ENCODE data around the gene ZBTB32.

ZBTB32 gene

GRCh38 chr19:35742121-35742724, 37.9 kb downstream of the ZBTB32 start, which contains the start of gene IGFLR1:
Gene IGFLR1 (minus strand): TSS chr19:35742452. CDS start chr19:35741180, 1,272 bp downstream.
- Histone ChIP-seq H3K27me3 (ENCODE audit: insufficient read depth, low read length) (no peaks in the 10 kb centered on the region), H3K9ac (ENCODE audit: low read depth, low read length) (no peak within 1 kb of the TSS; the same call in 1 of the 2 replicates), H3K4me3 (ENCODE audit: low read length) (peak within 1 kb of the TSS; percentile 80), H3K9me3 (ENCODE audit: insufficient read depth, low read depth, low read length) (no peaks in the 10 kb centered on the region), H3K36me3 (ENCODE audit: insufficient read depth, low read depth, low read length) (peaks cover 19% of the 10 kb centered on the region), H3K27ac (ENCODE audit: low read length) (no peak within 1 kb of the TSS), H3K4me1 (ENCODE audit: insufficient read depth, low read length) (peaks cover 3% of the 10 kb centered on the region; the same call in 1 of the 2 replicates)

- H3K4me3 ChIP-seq (ENCODE audit: low read length) = peak overlapping the region; percentile 83
- peaks cover 4% of the 10 kb centered on the region for H3K36me3 ChIP-seq (ENCODE audit: insufficient read depth, low read depth, low read length)
- peak overlapping the region; percentile 97; the same call in 1 of the 2 replicates for H3K9ac ChIP-seq (ENCODE audit: low read depth, low read length)
- no peak overlapping the region for H3K27ac ChIP-seq (ENCODE audit: low read length)
- H3K27me3 ChIP-seq (ENCODE audit: insufficient read depth, low read length) = no peaks in the 10 kb centered on the region
- peaks cover 3% of the 10 kb centered on the region; the same call in 1 of the 2 replicates for H3K4me1 ChIP-seq (ENCODE audit: insufficient read depth, low read length)
- no peaks in the 10 kb centered on the region for H3K9me3 ChIP-seq (ENCODE audit: insufficient read depth, low read depth, low read length)
Measured at GRCh38 chr19:35743640-35744429, 39.5 kb downstream of the ZBTB32 start.

- H3K27me3 ChIP-seq (ENCODE audit: insufficient read depth, low read length) = no peaks in the 10 kb centered on the region
- H3K4me3 ChIP-seq (ENCODE audit: low read length) = peak overlapping the region; percentile 83
- H3K9ac ChIP-seq (ENCODE audit: low read depth, low read length) = peak overlapping the region; percentile 97; the same call in 1 of the 2 replicates
- peak overlapping the region; percentile 94 for H3K27ac ChIP-seq (ENCODE audit: low read length)
- H3K9me3 ChIP-seq (ENCODE audit: insufficient read depth, low read depth, low read length) = no peaks in the 10 kb centered on the region
- H3K4me1 ChIP-seq (ENCODE audit: insufficient read depth, low read length) = peaks cover 3% of the 10 kb centered on the region; the same call in 1 of the 2 replicates
- H3K36me3 ChIP-seq (ENCODE audit: insufficient read depth, low read depth, low read length) = no peaks in the 10 kb centered on the region
Measured at GRCh38 chr19:35744430-35745327, 40.3 kb downstream of the ZBTB32 start.

- Histone ChIP-seq H3K27me3 (ENCODE audit: insufficient read depth, low read length) (no peaks in the 10 kb centered on the region), H3K9me3 (ENCODE audit: insufficient read depth, low read depth, low read length) (no peaks in the 10 kb centered on the region), H3K4me1 (ENCODE audit: insufficient read depth, low read length) (peaks cover 3% of the 10 kb centered on the region; the same call in 1 of the 2 replicates), H3K4me3 (ENCODE audit: low read length) (peak within 1 kb of the TSS; percentile 83), H3K36me3 (ENCODE audit: insufficient read depth, low read depth, low read length) (no peaks in the 10 kb centered on the region), H3K27ac (ENCODE audit: low read length) (peak within 1 kb of the TSS; percentile 94), H3K9ac (ENCODE audit: low read depth, low read length) (peak within 1 kb of the TSS; percentile 97; the same call in 1 of the 2 replicates)
Measured at GRCh38 chr19:35745328-35746086, 41.1 kb downstream of the ZBTB32 start, which contains the start of the genes PSENEN and U2AF1L4. Gene PSENEN (plus strand): TSS chr19:35745651. CDS start chr19:35745931, 280 bp downstream. Gene U2AF1L4 (minus strand): TSS chr19:35745418. CDS start chr19:35745391, 27 bp downstream.

- Histone ChIP-seq H3K9me3 (ENCODE audit: insufficient read depth, low read depth, low read length) (no peaks in the 10 kb centered on the region), H3K4me1 (ENCODE audit: insufficient read depth, low read length) (peaks cover 3% of the 10 kb centered on the region; the same call in 1 of the 2 replicates), H3K36me3 (ENCODE audit: insufficient read depth, low read depth, low read length) (no peaks in the 10 kb centered on the region), H3K27me3 (ENCODE audit: insufficient read depth, low read length) (no peaks in the 10 kb centered on the region), H3K9ac (ENCODE audit: low read depth, low read length) (peak overlapping the region; percentile 97; the same call in 1 of the 2 replicates), H3K27ac (ENCODE audit: low read length) (peak overlapping the region; percentile 65), H3K4me3 (ENCODE audit: low read length) (peak overlapping the region; percentile 83)
Measured at GRCh38 chr19:35746087-35746462, 41.7 kb downstream of the ZBTB32 start.

- Histone ChIP-seq H3K27ac (ENCODE audit: low read length) (no peak overlapping the region), H3K9me3 (ENCODE audit: insufficient read depth, low read depth, low read length) (no peaks in the 10 kb centered on the region), H3K9ac (ENCODE audit: low read depth, low read length) (peak overlapping the region; percentile 97; the same call in 1 of the 2 replicates), H3K36me3 (ENCODE audit: insufficient read depth, low read depth, low read length) (no peaks in the 10 kb centered on the region), H3K27me3 (ENCODE audit: insufficient read depth, low read length) (no peaks in the 10 kb centered on the region), H3K4me1 (ENCODE audit: insufficient read depth, low read length) (peaks cover 3% of the 10 kb centered on the region; the same call in 1 of the 2 replicates), H3K4me3 (ENCODE audit: low read length) (peak overlapping the region; percentile 83)
Measured at GRCh38 chr19:35746531-35746930, 42.2 kb downstream of the ZBTB32 start.

- H3K4me1 ChIP-seq (ENCODE audit: insufficient read depth, low read length) = peaks cover 3% of the 10 kb centered on the region; the same call in 1 of the 2 replicates
- peak within 1 kb of the TSS; percentile 63 for H3K9ac ChIP-seq (ENCODE audit: low read depth, low read length)
- H3K36me3 ChIP-seq (ENCODE audit: insufficient read depth, low read depth, low read length) = no peaks in the 10 kb centered on the region
- H3K9me3 ChIP-seq (ENCODE audit: insufficient read depth, low read depth, low read length) = no peaks in the 10 kb centered on the region
- H3K27me3 ChIP-seq (ENCODE audit: insufficient read depth, low read length) = no peaks in the 10 kb centered on the region
- no peak within 1 kb of the TSS for H3K27ac ChIP-seq (ENCODE audit: low read length)
- H3K4me3 ChIP-seq (ENCODE audit: low read length) = peak within 1 kb of the TSS; percentile 89
Measured at GRCh38 chr19:35748106-35749020, 44.0 kb downstream of the ZBTB32 start, which contains the start of gene LIN37. Gene LIN37 (plus strand): TSS chr19:35748576. CDS start chr19:35748725, 149 bp downstream.

- no peak overlapping the region for H3K4me3 ChIP-seq (ENCODE audit: low read length)
- peaks cover 6% of the 10 kb centered on the region; the same call in 1 of the 2 replicates for H3K27me3 ChIP-seq (ENCODE audit: insufficient read depth, low read length)
- no peak overlapping the region for H3K9ac ChIP-seq (ENCODE audit: low read depth, low read length)
- no peaks in the 10 kb centered on the region for H3K9me3 ChIP-seq (ENCODE audit: insufficient read depth, low read depth, low read length)
- peaks cover 6% of the 10 kb centered on the region; the same call in 1 of the 2 replicates for H3K4me1 ChIP-seq (ENCODE audit: insufficient read depth, low read length)
- H3K27ac ChIP-seq (ENCODE audit: low read length) = no peak overlapping the region
- H3K36me3 ChIP-seq (ENCODE audit: insufficient read depth, low read depth, low read length) = no peaks in the 10 kb centered on the region
Measured at GRCh38 chr19:35750167-35750566, 45.8 kb downstream of the ZBTB32 start.

GRCh38 chr19:35751839-35752745, 47.7 kb downstream of the ZBTB32 start:
- Histone ChIP-seq H3K27ac (ENCODE audit: low read length) (no peak overlapping the region), H3K9ac (ENCODE audit: low read depth, low read length) (no peak overlapping the region), H3K27me3 (ENCODE audit: insufficient read depth, low read length) (peaks cover 17% of the 10 kb centered on the region; the same call in 1 of the 2 replicates), H3K4me1 (ENCODE audit: insufficient read depth, low read length) (peaks cover 3% of the 10 kb centered on the region; the same call in 1 of the 2 replicates), H3K9me3 (ENCODE audit: insufficient read depth, low read depth, low read length) (no peaks in the 10 kb centered on the region), H3K4me3 (ENCODE audit: low read length) (no peak overlapping the region), H3K36me3 (ENCODE audit: insufficient read depth, low read depth, low read length) (no peaks in the 10 kb centered on the region)

Measured in iPS-20b (cell line).